Endometrial microvascular endothelial cells (primary cell): ENCODE results near the gene DGKE. TPM values are rescaled to one million over a fixed set of nuclear protein-coding genes. Genes with fewer than 3 reads are reported as not detected.

Experiments used
- in situ Hi-C: cut with HindIII; loops from 2 replicates; pipeline ENCODE4 v1.10.0; 2017; ENCODE audit warnings: low sequenced_read_pairs, low pct_unique_long_range_greater_than_20kb; ENCODE audit errors: inconsistent ontology term
- total RNA-seq: library from RNA; depleted of rRNA; stranded (reverse); fragments of >200 nt; gene quantifications from one replicate; pipeline ENCODE4 v1.2.3, GENCODE V29; 2015; ENCODE audit errors: inconsistent ontology term

DGKE gene
- total RNA-seq, 1 donor from 2014 or later = 8.2 TPM

- in situ Hi-C loops = no loop called here
These were observed 47.8 kb downstream of the DGKE start for GRCh38 chr17:56881685-56882295.

- in situ Hi-C loops = no loop called here
These were observed 49.7 kb downstream of the DGKE start for GRCh38 chr17:56883616-56884015.

DNA sequence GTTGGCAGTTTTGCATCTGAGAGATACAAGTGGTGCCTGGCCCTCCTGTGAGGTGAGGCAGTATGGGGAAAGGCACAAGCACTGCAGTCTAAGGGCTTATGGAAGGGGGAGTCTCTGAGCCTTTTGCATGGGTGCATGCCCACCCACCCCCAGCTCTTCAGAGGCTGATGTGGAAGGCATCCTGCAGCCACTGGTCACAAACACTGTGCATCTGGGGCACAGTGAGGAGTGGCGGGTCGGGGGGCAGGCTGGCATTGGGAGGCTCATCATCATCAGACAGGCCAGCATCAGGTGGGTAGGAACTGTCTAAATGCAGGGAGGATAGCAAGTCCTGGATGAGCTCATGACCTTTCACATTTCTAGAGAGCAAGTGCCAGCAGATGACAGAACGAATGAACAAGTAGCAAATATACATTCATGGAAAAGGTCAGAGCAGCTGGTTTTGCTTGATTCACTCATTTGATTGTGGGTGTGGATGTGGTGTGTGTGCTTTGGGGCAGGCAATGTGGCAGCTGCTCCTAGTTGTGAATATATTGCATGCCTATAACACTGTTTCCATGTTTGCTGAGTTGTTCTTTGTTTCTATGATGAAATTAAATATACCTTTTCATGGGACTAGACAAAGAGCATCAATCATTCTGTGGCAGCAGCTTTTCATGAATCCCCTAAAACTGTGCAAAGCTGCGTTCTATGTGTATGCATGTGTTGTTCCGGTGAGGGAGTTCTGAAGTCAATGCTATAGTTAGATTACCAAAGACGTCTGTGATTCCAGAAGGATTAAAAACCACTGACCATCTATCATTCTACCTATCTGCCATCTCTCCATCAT is 50.7 kb downstream of the DGKE start:
- in situ Hi-C loops = no loop called here

DNA sequence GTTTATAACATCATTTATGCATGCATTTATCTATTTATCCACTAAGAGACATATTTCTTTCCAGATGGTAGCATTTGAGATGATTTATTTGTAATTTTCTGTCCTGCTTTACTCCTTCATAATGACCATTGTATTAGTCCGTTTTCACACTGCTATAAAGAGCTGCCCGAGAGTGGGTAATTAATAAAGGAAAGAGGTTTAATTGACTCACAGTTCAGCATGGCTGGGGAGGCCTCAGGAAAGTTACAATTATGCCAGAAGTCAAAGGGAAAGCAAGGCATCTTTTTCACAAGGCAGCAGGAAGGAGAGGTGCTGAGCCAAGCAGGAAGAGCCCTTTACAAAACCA is 51.3 kb downstream of the DGKE start:
- in situ Hi-C loops = no loop called here

DNA sequence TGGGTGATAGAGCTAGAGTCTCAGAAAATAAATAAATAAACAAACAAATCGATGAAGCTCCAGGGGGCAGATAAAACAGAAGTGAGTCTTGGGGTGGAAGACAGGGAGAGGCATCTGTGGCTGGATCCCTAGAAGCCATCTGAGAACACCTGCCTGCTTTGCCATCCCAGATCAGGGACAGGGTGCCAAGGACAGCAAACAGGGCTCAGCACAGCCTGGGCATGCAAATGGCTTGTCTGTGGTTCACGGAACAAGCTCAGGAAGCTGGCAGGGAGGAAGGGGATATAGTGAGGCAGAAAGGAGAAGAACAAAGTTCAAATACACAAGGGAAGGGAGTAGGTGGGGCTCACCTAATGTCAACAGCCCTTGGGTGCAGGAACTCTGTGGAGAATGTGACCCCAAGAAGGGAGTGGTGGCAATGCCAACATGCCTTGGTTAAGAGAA is 52.4 kb downstream of the DGKE start:
- in situ Hi-C loops = no loop called here

- in situ Hi-C loops = no loop called here
These were observed 53.2 kb downstream of the DGKE start for GRCh38 chr17:56887105-56887504.

DNA sequence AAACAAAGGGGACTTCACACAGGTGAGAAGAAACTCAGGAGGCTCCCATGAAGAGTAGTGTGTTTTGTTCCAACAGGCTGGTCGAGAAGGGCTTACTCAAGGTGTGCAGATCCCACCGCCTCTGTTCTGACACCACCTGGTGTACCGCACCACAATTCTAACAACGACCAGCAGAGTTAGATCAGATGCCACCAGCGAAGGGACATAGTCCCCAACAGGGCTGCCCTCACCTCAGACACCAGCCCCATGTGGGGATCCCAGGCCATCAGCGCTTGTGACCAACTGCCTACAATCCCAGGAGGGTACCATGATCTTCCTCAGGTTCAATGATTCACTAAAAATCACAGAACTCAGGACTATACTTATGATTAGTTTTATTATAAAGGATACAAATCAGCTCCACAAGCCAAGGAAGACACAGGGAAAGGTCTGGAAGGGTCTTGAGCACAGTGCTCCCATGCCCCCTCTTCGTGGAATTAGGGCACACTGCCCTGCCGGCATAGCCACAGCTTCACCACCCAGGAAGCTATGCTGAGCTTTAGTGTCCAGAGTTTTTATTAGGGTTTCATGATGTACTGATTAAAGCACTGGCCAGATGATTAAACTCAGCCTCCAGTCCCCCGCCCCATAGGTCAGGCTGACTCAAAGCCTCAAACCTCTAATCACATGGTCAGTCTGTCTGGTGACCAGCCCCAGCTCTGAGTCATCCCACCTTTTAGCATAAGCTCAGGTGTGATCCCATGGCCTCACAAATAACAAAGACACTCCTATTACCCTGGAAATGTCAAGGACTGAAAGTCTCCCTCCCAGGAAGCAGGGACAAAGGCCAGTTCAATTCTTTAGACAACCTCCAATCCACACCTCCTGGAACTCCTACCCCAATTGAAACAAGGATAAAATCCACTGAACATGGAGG is 53.9 kb downstream of the DGKE start:
- in situ Hi-C loops = no loop called here

GRCh38 chr17:56890390-56890789 is 56.4 kb downstream of the DGKE start:
- in situ Hi-C loops = no loop called here

DNA sequence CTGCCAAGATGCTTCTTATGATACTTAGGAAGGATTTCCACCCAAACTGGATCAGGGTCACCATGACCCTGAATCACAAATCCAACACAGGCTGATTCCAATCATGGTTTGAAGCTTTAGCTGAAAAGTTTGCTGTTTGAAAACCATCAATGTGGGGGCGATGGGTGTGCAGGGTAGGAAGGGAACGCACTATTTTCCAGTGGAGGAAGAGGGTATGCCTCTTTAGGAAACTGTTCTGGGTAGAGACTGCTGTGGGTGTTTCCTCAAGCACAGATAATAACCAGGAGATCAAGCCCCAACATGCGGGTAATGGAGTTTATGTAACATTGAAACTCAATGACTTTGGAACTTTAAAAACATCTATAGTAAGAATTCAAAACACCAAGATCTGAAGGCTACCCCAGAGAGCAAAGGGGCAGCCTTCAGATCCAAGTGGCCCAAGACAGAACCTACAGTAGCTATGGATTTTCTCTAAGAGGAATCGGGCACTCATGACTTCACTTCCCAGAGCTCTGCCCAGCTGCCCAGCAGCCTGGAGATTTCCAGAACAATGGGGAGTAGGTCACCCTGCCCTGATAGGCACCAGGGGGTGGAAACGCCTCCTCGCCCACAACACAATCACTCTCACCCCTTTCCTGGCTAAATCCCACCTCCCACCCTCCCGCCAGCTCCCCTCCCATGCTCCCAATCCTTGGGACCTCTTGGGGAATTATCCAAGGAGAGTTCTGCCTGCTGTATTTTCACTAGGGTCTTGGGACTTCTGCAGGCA is 57.1 kb downstream of the DGKE start:
- in situ Hi-C loops = no loop called here

DNA sequence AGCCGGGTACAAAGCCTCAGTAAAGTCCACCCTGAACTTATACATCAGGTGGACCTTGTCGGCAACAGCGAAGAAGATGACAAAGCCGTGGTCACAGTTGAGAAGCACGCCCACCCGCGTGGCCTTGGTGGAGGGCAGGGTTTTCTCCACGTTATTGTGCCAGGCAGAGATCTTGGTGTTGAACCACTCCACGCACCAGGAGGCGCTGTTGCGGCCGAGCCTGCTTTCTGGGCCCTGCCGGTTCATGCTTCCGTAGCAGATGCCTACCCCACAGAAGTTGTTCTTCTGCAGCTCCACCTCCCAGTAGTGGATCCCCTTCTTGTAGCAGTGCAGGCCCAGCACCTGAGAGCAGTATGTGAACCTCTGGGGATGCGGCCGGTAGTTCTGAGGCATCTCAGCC is 57.8 kb downstream of the DGKE start:
- in situ Hi-C loops = no loop called here

GRCh38 chr17:56892333-56892732 is 58.4 kb downstream of the DGKE start:
- in situ Hi-C loops = no loop called here

- in situ Hi-C loops = no loop called here
These were observed 59.6 kb downstream of the DGKE start for GRCh38 chr17:56893503-56893902.

GRCh38 chr17:56894859-56895455 is 61.0 kb downstream of the DGKE start:
- in situ Hi-C loops = no loop called here

DNA sequence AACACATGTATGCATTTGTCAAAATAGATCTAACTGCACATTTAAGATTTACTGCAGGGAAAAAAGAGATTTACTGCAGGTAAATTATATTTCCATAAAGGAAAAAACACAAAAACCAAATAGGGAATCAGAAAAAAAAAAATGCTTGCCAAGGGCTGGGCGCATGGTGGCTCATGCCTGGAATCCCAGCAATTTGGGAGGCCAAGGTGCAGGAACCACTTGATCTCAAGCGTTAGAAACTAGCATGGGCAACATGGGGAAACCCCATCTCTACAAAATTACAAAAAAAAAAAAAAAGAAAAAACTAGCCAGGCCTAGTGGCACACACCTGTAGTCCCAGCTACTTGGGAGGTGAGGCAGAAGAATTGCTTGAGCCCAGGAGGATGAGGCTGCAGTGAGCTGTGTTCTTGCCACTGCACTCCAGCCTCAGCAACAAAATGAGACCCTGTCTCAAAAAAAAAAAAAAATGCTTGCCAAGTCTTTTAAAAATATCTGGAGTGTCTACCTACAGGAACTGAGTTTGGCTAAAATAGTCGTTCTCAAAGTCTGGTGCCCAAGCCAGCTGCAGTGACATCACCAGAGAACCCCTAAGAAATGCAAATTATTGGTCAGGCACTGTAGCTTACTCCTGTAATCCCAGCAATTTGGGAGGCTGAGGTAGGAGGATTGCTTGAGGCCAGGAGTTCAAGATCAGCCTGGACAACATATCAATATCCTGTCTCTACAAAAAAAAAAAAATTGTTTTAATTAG is 62.4 kb downstream of the DGKE start:
- in situ Hi-C loops = no loop called here

DNA sequence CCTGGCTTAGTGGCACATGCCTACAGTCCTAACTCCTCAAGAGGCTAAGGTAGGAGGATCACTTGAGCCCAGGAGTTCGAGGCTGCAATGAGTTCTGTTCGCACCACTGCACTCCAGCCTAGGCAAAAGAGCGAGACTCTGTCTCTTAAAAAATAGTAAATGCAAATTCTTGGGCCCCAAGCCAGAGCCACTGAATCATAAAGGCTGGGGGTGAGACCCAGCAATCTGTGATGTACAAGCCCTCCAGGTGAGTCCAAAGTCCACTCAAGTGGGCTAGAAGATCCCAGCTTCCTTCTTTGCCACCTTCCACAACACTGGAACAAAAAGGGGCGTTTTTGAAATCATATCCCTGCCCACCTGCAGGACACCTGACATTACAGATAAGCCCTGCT is 63.0 kb downstream of the DGKE start:
- in situ Hi-C loops = no loop called here

DNA sequence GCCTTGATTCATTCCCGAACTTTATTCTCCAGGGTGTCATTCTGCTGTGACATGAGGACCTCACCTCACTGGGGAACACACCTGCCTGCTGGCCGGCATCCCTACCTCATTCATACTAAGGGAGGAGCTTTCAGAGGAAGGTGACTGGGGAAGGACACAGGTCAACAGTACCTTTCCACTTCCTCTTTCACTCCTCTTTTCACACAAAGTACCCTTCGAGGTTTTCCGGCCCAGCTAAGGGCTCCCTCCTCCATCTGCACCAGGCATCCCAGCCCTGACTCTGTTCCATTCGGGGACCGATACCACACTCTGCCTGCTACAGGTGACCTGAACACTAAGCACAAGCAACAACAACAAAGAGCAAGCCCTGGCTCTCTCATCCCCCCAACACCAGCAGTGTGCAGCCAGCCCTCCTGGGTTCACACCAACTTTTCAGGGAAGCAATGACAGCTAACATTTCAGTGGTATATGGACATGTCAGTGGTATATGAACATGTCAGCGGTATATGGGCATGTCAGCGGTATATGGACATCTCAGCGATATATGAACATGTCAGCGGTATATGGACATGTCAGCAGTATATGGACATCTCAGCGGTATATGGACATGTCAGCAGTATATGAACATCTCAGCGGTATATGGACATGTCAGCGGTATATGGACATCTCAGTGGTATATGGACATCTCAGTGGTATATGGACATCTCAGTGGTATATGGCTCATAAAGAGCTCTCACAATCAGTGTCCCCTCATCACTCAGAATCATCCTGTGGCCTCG is 63.9 kb downstream of the DGKE start:
- in situ Hi-C loops = no loop called here

DNA sequence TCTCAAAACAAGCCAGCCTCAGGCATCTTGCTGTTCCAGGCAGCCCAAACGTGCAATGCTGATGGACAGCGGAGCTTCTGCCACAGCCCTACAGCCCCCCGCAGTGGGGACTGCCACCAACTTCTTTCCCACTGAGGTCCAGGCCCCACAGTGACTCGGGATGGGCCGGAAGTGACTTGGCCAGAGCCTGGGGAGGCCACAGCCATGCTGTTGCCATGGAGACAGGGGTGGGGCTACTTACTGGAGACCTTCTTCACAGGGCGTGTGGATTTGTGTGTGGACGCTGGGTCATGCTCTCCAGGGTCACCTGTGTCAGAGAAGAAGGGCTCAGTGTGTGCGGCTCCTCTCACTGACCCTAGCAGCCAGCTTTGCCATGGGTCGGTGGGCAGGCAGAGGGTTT is 64.9 kb downstream of the DGKE start:
- in situ Hi-C loops = no loop called here
